Astrocyte (in vitro differentiated cells and primary cell): ENCODE data around the gene BAG3.

Experiments
- CTCF ChIP-seq: IDR thresholded peaks from 2 replicates; pipeline ENCODE4 v1.5.1; 2011; ENCODE audit warnings: low read depth, mild to moderate bottlenecking, inconsistent platforms, low read length, moderate library complexity; ENCODE audit not compliant: insufficient read depth
- EZH2 ChIP-seq: IDR thresholded peaks from 2 replicates; pipeline ENCODE4 v1.6.1; 2012; ENCODE audit warnings: mild to moderate bottlenecking, low read length, inconsistent platforms; ENCODE audit not compliant: insufficient read depth

GRCh38 chr10:119620241-119621077 lies 30.7 kb upstream of the BAG3 start:
- no peak for TF ChIP-seq EZH2
- no peak for TF ChIP-seq CTCF
